ENCODE data around the gene SEMA4F. TPM values are rescaled to one million over a fixed set of nuclear protein-coding genes. Genes with fewer than 3 reads are reported as not detected.

Gene SEMA4F
- total RNA-seq, 1 donor from 2014 or later: 3.2 TPM

DNA sequence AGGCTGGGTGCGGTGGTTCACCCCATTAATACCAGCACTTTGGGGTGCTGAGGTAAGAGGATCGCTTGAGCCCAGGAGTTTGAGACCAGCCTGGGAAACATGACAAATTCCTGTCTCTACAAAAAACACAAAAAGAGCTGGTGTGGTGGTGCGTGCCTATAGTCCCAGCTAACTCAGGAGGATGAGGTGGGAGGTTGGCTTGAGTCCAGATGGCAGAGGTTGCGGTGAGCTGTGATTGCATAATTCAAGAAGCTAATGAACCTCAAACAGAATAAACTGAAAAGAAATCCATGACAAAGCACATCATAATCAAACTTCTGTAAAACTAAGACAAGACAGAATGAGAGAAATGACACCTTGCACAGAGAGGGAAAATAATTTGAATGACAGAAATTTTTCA is 54.8 kb downstream of the SEMA4F start:
- peak; percentile 87 for DNase-seq (ENCODE audit: low read depth)
- Histone ChIP-seq H3K36me3 (ENCODE audit: control insufficient read depth, insufficient read depth, low read length) (no peaks in the 10 kb centered on the region), H3K27me3 (ENCODE audit: control insufficient read depth, insufficient read depth, low read length) (no peaks in the 10 kb centered on the region), H3K4me3 (ENCODE audit: low read depth, low read length) (no peak overlapping the region)
- FAIRE-seq: no peak
- TF ChIP-seq, protein P1, sequence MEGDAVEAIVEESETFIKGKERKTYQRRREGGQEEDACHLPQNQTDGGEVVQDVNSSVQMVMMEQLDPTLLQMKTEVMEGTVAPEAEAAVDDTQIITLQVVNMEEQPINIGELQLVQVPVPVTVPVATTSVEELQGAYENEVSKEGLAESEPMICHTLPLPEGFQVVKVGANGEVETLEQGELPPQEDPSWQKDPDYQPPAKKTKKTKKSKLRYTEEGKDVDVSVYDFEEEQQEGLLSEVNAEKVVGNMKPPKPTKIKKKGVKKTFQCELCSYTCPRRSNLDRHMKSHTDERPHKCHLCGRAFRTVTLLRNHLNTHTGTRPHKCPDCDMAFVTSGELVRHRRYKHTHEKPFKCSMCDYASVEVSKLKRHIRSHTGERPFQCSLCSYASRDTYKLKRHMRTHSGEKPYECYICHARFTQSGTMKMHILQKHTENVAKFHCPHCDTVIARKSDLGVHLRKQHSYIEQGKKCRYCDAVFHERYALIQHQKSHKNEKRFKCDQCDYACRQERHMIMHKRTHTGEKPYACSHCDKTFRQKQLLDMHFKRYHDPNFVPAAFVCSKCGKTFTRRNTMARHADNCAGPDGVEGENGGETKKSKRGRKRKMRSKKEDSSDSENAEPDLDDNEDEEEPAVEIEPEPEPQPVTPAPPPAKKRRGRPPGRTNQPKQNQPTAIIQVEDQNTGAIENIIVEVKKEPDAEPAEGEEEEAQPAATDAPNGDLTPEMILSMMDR (IDR thresholded peaks at IDR 0.05; ENCODE audit: insufficient read depth, low read length, severe bottlenecking): no peak

DNA sequence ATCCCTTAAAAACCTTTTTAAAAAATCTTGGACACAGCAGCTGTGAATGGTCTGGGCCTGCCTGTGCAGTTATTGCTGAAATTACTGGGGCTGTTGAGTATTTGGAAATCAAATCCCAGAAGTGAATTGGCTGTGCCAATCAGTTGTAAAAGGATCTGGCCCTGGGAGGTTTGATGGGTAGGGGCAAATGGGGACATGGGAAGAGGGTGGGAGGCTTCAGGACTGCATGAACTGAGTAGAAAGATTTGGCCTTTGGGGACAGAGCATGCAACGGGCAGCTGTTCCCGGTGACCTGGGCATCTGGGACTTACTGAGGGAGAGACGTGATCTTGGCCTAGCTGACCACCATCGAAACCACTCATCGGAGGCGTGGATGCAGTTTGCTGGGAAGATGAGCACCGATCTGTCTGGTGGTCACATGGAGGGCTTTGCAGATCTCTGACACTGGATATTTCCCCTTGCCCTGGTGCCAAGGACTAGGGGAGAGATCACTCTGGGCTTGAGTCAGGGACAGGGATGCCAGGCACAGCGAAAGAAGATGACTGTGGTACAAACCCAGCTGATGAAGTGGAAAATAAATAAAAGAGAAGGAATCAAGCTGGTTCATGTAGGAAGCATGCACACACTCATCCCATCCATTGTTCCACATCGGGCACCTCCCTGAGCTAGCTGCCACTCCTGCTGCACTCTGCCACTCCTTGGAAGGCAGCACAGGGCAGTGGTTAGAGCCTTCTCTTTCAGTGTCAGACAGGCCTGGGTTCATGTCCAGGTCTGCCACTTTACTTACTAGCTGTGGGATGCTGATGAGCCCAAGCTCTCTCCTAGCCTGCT is 58.4 kb downstream of the SEMA4F start:
- TF ChIP-seq, protein P1 (IDR thresholded peaks at IDR 0.05; ENCODE audit: insufficient read depth, low read length, severe bottlenecking): no peak
- Histone ChIP-seq H3K4me3 (ENCODE audit: low read depth, low read length) (no peak overlapping the region), H3K27me3 (ENCODE audit: control insufficient read depth, insufficient read depth, low read length) (no peaks in the 10 kb centered on the region), H3K36me3 (ENCODE audit: control insufficient read depth, insufficient read depth, low read length) (no peaks in the 10 kb centered on the region)
- DNase-seq (ENCODE audit: low read depth) (peak; percentile 91), FAIRE-seq (no peak)

DNA sequence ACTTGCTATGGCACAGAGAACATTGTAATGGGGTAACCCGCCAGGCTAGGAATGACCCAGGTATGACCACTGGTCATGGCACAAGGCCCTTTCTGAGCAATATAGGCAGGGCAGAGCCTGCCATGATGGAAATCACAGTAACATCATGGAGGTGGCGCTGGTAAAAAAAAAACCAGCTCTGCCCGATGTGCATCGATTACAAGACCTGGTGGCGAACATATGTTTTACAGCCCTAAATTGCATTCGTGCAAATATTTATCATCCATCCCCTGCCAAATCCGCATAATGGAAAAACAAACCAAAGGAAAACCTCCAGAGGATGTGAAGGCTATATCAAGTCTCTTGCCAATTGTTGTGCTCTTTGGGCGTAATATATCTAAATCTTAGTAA is 60.6 kb downstream of the SEMA4F start:
- Histone ChIP-seq H3K36me3 (ENCODE audit: control insufficient read depth, insufficient read depth, low read length) (no peaks in the 10 kb centered on the region), H3K27me3 (ENCODE audit: control insufficient read depth, insufficient read depth, low read length) (no peaks in the 10 kb centered on the region), H3K4me3 (ENCODE audit: low read depth, low read length) (no peak overlapping the region)
- TF ChIP-seq, protein P1 (IDR thresholded peaks at IDR 0.05; ENCODE audit: insufficient read depth, low read length, severe bottlenecking): no peak
- FAIRE-seq (no peak), DNase-seq (ENCODE audit: low read depth) (no peak)

DNA sequence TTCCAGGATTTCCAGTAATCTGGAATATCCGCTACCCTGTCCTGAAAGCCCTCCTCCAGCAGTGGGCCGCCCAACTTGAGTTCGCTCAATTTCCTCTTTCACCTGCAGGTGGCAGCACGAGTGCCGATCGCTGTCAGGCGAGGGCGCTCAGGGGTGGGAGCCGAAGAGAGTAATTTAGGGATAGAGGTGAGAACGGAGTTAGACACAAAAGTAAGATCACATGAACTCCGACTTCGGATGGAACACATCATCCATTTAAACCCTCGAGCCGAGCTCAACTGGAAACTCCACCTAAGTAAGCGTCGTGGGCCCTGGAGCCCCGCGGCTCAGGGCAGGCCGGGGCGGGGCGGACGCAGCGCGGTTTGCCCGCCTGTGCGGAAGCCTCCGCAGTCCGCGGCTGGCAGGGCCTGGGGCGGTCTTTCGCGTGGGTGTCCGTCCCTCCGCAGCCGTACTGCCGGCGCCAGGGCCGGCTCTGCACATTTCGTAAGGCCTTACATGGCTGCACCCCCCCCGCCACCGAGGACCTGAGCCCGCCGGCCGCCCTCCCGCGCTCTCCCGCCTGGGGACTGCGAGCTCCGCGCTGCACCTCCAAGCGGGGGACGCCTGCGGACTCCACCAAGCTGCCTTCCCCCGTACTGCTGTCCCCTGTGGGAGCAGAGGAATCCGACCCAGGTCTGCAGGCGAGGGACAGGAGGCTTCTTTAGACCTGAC is 61.2 kb downstream of the SEMA4F start:
- Histone ChIP-seq H3K36me3 (ENCODE audit: control insufficient read depth, insufficient read depth, low read length) (no peaks in the 10 kb centered on the region), H3K27me3 (ENCODE audit: control insufficient read depth, insufficient read depth, low read length) (no peaks in the 10 kb centered on the region), H3K4me3 (ENCODE audit: low read depth, low read length) (peak overlapping the region; percentile 54)
- TF ChIP-seq, protein P1 (IDR thresholded peaks at IDR 0.05; ENCODE audit: insufficient read depth, low read length, severe bottlenecking): peak; percentile 80
- peak; percentile 73 for DNase-seq (ENCODE audit: low read depth)
- no peak for FAIRE-seq

DNA sequence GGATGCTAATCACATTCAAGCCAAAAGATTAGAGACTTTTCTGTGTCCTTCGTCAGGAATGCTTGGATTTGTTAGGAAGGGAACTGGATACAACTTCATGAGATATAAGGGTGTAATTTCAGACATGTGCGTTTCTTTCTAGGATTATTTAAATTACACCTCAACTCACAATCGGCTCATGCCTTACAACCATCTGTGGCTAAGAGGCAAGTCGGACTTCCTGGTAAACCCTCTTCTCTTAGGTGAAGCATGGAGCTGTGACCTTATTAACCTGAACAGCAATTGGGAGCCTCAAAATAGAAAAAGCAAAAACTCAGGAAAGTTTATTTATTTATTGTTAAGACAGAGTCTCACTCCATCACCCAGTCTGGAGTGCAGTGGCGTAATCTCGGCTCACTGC is 61.8 kb downstream of the SEMA4F start:
- TF ChIP-seq, protein P1 (IDR thresholded peaks at IDR 0.05; ENCODE audit: insufficient read depth, low read length, severe bottlenecking): no peak
- Histone ChIP-seq H3K36me3 (ENCODE audit: control insufficient read depth, insufficient read depth, low read length) (no peaks in the 10 kb centered on the region), H3K4me3 (ENCODE audit: low read depth, low read length) (peak overlapping the region; percentile 54), H3K27me3 (ENCODE audit: control insufficient read depth, insufficient read depth, low read length) (no peaks in the 10 kb centered on the region)
- FAIRE-seq (no peak), DNase-seq (ENCODE audit: low read depth) (no peak)

Data from bronchial epithelial cell (primary cell).